Stomach (tissue), 4 donors: ENCODE data around the gene SUN3.

Source experiments
- EP300 ChIP-seq: sonication (generic); formaldehyde crosslinking; IDR thresholded peaks from one replicate; pipeline ENCODE4 v1.6.1; 2017; ENCODE audit warnings: antibody characterized with exemption
- POLR2A ChIP-seq, 4 donors: fragments of 450-650 bp; IDR thresholded peaks; one replicate each; pipeline ENCODE4 v1.6.1; 2016; ENCODE audit warnings: antibody characterized with exemption in 4 of 4, control low read depth in 2 of 4, mild to moderate bottlenecking in 1 of 4, moderate library complexity in 1 of 4
- POLR2AphosphoS5 ChIP-seq, 3 donors: sonication (generic); formaldehyde crosslinking; IDR thresholded peaks; one replicate each; pipeline ENCODE4 v1.6.1; 2016; ENCODE audit warnings: antibody characterized with exemption in 3 of 3
- TF ChIP-seq, protein P1 (sequence below), 7 experiments: fragments of 450-650 bp in 4 of 7; fragments of 200-600 bp in 3 of 7; sonication (generic) in 3 of 7; IDR thresholded peaks; one replicate each; pipeline ENCODE4 v1.5.1; 2016 to 2019; ENCODE audit warnings: antibody characterized with exemption in 7 of 7, control low read depth in 2 of 7, mild to moderate bottlenecking in 1 of 7

GRCh38 chr7:47954231-47954911 lies 74.5 kb downstream of the SUN3 start:
- TF ChIP-seq, protein P1, sequence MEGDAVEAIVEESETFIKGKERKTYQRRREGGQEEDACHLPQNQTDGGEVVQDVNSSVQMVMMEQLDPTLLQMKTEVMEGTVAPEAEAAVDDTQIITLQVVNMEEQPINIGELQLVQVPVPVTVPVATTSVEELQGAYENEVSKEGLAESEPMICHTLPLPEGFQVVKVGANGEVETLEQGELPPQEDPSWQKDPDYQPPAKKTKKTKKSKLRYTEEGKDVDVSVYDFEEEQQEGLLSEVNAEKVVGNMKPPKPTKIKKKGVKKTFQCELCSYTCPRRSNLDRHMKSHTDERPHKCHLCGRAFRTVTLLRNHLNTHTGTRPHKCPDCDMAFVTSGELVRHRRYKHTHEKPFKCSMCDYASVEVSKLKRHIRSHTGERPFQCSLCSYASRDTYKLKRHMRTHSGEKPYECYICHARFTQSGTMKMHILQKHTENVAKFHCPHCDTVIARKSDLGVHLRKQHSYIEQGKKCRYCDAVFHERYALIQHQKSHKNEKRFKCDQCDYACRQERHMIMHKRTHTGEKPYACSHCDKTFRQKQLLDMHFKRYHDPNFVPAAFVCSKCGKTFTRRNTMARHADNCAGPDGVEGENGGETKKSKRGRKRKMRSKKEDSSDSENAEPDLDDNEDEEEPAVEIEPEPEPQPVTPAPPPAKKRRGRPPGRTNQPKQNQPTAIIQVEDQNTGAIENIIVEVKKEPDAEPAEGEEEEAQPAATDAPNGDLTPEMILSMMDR (IDR thresholded peaks at IDR 0.05), result no peak
- TF ChIP-seq POLR2AphosphoS5 (IDR thresholded peaks at IDR 0.05), result no peak
- no peak for TF ChIP-seq POLR2A (IDR thresholded peaks at IDR 0.05)
- TF ChIP-seq EP300, result no peak
